Right lobe of liver (tissue), 6 donors: ENCODE results near the gene PI16. TPM values are rescaled to one million over a fixed set of nuclear protein-coding genes. Genes with fewer than 3 reads are reported as not detected.

Experiments
- ATAC-seq, 4 donors: fragments of 200-7000 bp; cut with Tn5 transposase; one replicate each; pipeline ENCODE4 v1.9.1; 2020; ENCODE audit warnings: mild to moderate bottlenecking in 4 of 4, moderate library complexity in 4 of 4
- DNase-seq, 3 donors: peaks; one replicate each; pipeline ENCODE4 v3.0.0-alpha.2; 2020
- H3K27ac ChIP-seq, 3 donors: fragments of 200-600 bp; one replicate each; pipeline ENCODE4 v1.8.0; 2022
- H3K27me3 ChIP-seq, 2 donors: fragments of 200-600 bp; one replicate each; pipeline ENCODE4 v1.8.0; 2022
- H3K36me3 ChIP-seq, 4 donors: fragments of 200-600 bp; sonication (generic) in 1 of 4; one replicate each; pipeline versions ENCODE4 v1.5.1 to v1.8.0; 2017 to 2022; ENCODE audit warnings: control low read depth in 1 of 4
- H3K4me1 ChIP-seq, 4 donors: fragments of 200-600 bp; sonication (generic) in 1 of 4; one replicate each; pipeline versions ENCODE4 v1.5.1 to v1.8.0; 2017 to 2022; ENCODE audit warnings: control low read depth in 1 of 4
- H3K4me3 ChIP-seq, 3 donors: fragments of 200-600 bp; one replicate each; pipeline ENCODE4 v1.8.0; 2022
- H3K9me3 ChIP-seq, 4 donors: fragments of 200-600 bp; sonication (generic) in 1 of 4; one replicate each; pipeline versions ENCODE4 v1.5.1 to v1.8.0; 2017 to 2022; ENCODE audit warnings: control low read depth in 1 of 4
- CTCF ChIP-seq, 4 donors: fragments of 200-600 bp in 3 of 4; fragments of 450-650 bp in 1 of 4; IDR thresholded peaks; one replicate each; pipeline versions ENCODE4 v1.5.1 to v1.8.0; 2016 to 2022; ENCODE audit warnings: antibody characterized with exemption in 4 of 4, mild to moderate bottlenecking in 2 of 4
- POLR2A ChIP-seq: fragments of 450-650 bp; IDR thresholded peaks from one replicate; pipeline ENCODE4 v1.6.1; 2017; ENCODE audit warnings: antibody characterized with exemption, mild to moderate bottlenecking
- WGBS: methylation state at CpG from one replicate; pipeline ENCODE4 v1.1.6; 2018; ENCODE audit warnings: low coverage, low lambda C conversion rate; ENCODE audit not compliant: insufficient coverage; ENCODE audit errors: missing lambda C conversion rate; 5-methylcytosine and 5-hydroxymethylcytosine counted together
- intact Hi-C, 2 donors: fragments of 100-400 bp; cut with DNase I; formaldehyde crosslinking; loops; one replicate each; pipeline versions ENCODE4 v1.11.2 to v1.14.1; 2022
- long read RNA-seq: library from polyadenylated mRNA; unstranded; transcript quantifications from one replicate; pipeline ENCODE4 v2.0.0, GENCODE V29; 2019
- total RNA-seq, 6 experiments: library from RNA; depleted of rRNA in 2 of 6; stranded (reverse); fragments of >200 nt in 2 of 6; fragmentation: NEBNext Ultra II Directional in 3 of 6; extraction: Animal tissue kit (Norgen Biotek cat#: 25700) in 3 of 6; gene quantifications; one replicate each; pipeline versions ENCODE4 v1.1.0 to v1.2.4, GENCODE V29; 2016 to 2023
- donor health status: DM: no; HTN: yes; CAD: no.
- donor health status: DM: no; HTN: no; CAD: no.
- donor health status: DM: no; HTN: no; CAD: no.
- donor health status: DM: no; HTN: yes; CAD: no.
- donor health status: DM: no; HTN: yes; CAD: no.

Gene PI16, protein sequence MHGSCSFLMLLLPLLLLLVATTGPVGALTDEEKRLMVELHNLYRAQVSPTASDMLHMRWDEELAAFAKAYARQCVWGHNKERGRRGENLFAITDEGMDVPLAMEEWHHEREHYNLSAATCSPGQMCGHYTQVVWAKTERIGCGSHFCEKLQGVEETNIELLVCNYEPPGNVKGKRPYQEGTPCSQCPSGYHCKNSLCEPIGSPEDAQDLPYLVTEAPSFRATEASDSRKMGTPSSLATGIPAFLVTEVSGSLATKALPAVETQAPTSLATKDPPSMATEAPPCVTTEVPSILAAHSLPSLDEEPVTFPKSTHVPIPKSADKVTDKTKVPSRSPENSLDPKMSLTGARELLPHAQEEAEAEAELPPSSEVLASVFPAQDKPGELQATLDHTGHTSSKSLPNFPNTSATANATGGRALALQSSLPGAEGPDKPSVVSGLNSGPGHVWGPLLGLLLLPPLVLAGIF
- total RNA-seq: under 1 TPM in 2 of 6 experiments, not detected in 4; 0.11 to 0.42 TPM
- long read RNA-seq: 0 reads

GRCh38 chr6:36954262-36954931, at the start of gene PI16:
Gene PI16, plus strand, starts transcription at chr6:36954738. Its CDS starts 23 bp downstream, at chr6:36954761.
- no peak for TF ChIP-seq POLR2A
- no peak for TF ChIP-seq CTCF (IDR thresholded peaks at IDR 0.05)
- 45% methylated on average over 4 of the region's 14 CpGs for WGBS
- no peak for ATAC-seq

DNA sequence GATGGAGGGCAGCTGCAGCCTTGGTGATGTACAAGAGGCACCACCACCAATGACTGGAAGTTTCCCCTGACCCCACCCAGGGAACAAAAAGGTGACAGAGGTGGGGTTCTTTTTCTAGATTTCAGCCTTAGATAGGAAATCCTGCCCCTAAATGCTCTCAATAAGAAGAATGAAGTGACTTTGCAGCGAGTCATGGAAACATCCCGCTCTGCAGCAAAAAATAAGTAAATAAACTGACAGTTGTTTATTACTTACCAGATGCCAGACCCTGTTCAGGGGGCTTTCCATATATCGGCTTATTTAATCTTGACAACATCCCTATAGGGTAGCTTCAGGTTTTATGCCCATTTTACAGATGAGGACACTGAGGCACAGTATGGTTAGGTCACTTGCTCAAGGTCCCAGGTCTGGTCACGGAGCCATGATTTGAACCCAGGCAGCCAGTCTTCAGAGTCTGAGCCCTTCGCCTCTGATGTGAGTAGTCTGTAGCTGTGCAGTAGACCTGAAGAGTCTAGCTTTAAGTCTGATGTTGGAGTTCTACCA, 49.6 kb upstream of the PI16 start:
- TF ChIP-seq CTCF (IDR thresholded peaks at IDR 0.05): no peak
- no peak for TF ChIP-seq POLR2A
- 100% methylated on average over 3 of the region's 5 CpGs for WGBS
- DNase-seq: no peak
- no peak for ATAC-seq
- no peak overlapping the region for H3K27ac ChIP-seq
- H3K9me3 ChIP-seq: no peaks in the 10 kb centered on the region
- H3K36me3 ChIP-seq: peaks cover 4 to 22% (median 14%) of the 10 kb centered on the region in 4 donors
- peaks cover 0 to 28% (median 0%) of the 10 kb centered on the region in 4 donors for H3K4me1 ChIP-seq
- H3K4me3 ChIP-seq: no peak overlapping the region
- intact Hi-C loops: no loop called here
- no peaks in the 10 kb centered on the region for H3K27me3 ChIP-seq

More at GRCh38 chr6:36954262-36954931, at the start of gene PI16:
- Histone ChIP-seq H3K9me3 (no peaks in the 10 kb centered on the region), H3K27me3 (no peaks in the 10 kb centered on the region), H3K4me1 (no peaks in the 10 kb centered on the region), H3K27ac (no peak within 1 kb of the TSS), H3K36me3 (no peaks in the 10 kb centered on the region), H3K4me3 (no peak within 1 kb of the TSS)
- DNase-seq: peak in 1 of 3 donors; percentile 31
- intact Hi-C loops: no loop called here

- H3K27me3 ChIP-seq: no peaks in the 10 kb centered on the region
- H3K36me3 ChIP-seq: peaks cover 4 to 15% (median 9%) of the 10 kb centered on the region in 4 donors
- WGBS: 0% methylated on average over 2 of the region's 2 CpGs
- H3K27ac ChIP-seq: peak overlapping the region in 2 of 3 donors; percentile 24 to 52
- H3K9me3 ChIP-seq: no peaks in the 10 kb centered on the region
- H3K4me1 ChIP-seq: peaks cover 0 to 28% (median 0%) of the 10 kb centered on the region in 4 donors
- ATAC-seq (peak; percentile 93 to 98 (median 94)), DNase-seq (peak; percentile 86 to 93 (median 91))
- H3K4me3 ChIP-seq: no peak overlapping the region
- TF ChIP-seq CTCF (IDR thresholded peaks at IDR 0.05) (no peak), POLR2A (no peak)
- intact Hi-C loops: no loop called here
These were observed 47.8 kb upstream of the PI16 start for GRCh38 chr6:36906539-36907325.

DNA sequence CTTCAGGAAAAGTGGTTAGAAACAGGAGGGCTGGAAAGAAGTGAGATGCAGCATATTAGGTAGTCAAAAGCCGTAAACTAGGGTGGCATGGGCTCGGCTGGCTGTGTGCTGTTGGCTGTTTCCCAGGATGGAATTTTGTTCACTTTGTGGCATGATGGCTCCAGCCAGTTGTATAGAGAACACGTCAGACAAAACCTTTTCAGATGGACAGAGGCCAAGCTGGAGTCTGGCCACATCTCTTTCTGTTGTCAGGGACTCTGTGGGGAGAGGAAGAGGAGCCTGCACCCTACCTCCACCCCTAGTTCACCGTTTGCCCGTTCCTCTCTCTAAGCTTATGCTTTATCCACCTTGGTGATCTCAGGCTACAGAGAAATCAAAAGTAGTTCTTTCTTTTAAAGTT, 46.8 kb upstream of the PI16 start:
- H3K27me3 ChIP-seq: no peaks in the 10 kb centered on the region
- no peaks in the 10 kb centered on the region for H3K9me3 ChIP-seq
- 17% methylated on average over 5 of the region's 5 CpGs for WGBS
- H3K4me3 ChIP-seq: no peak overlapping the region
- TF ChIP-seq POLR2A (no peak), CTCF (IDR thresholded peaks at IDR 0.05) (no peak)
- H3K36me3 ChIP-seq: peaks cover 0 to 9% (median 3%) of the 10 kb centered on the region in 4 donors
- peak overlapping the region in 1 of 3 donors; percentile 16 for H3K27ac ChIP-seq
- H3K4me1 ChIP-seq: peaks cover 0 to 28% (median 0%) of the 10 kb centered on the region in 4 donors
- peak; percentile 61 to 92 (median 69) for DNase-seq
- ATAC-seq: peak in 3 of 4 donors; percentile 81 to 84 (median 81)
- intact Hi-C loops: no loop called here
